Epidermal melanocyte (primary cell): ENCODE results near the gene CASP1.
"Not testable (repeated sequence)": the region's sequence is repeated elsewhere in the genome, so short reads cannot be mapped to it uniquely, and the experiment has no call there.

ENCODE experiments used
- DNase-seq: peaks from one replicate; pipeline ENCODE4 v3.0.0; 2011; ENCODE audit warnings: low spot score; ENCODE audit not compliant: insufficient read length

CASP1 gene

DNA sequence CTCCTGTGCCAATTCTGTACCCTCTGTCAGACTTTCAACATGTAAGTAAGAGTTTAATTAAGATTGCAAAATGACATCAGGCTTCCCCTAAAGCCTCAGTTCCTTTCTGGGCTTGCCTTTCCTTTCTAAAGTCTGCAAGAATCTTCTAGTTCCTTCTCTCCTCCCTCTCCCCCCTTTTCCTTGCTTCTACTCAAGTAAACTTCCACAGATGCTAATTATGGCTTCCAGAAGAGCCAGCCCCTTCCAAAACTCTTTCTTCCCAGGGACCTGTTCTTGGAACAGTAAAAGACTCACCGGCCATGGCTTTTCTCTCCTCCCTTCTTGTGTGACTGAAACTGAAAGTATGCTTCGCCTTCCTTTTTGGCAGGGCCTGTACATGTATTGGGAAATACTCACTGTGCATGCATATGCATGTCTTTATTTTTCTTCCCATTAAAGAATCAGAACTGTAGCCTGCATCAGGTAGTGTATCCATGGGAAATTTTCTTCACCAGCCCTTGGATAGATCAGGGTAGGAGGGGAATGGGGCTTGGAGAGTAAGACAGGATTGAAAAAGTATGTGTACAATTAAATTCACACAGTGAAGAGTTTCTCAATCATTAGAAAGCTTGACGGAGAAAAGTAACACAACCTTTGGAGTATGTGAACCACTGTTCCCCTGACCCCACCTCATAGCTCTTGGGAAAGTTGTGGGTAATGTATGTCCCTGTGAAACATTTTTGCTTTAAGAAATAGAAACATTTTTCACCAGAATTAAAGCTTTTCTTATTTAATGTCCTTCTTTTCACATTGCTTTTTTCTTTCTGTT is at the start of gene CASP1:
Gene CASP1 (minus strand): TSS at position 332 of the 808 bp plus-strand sequence. CDS start 31 bp downstream, at position 301.
- DNase-seq = peak; percentile 21

DNA sequence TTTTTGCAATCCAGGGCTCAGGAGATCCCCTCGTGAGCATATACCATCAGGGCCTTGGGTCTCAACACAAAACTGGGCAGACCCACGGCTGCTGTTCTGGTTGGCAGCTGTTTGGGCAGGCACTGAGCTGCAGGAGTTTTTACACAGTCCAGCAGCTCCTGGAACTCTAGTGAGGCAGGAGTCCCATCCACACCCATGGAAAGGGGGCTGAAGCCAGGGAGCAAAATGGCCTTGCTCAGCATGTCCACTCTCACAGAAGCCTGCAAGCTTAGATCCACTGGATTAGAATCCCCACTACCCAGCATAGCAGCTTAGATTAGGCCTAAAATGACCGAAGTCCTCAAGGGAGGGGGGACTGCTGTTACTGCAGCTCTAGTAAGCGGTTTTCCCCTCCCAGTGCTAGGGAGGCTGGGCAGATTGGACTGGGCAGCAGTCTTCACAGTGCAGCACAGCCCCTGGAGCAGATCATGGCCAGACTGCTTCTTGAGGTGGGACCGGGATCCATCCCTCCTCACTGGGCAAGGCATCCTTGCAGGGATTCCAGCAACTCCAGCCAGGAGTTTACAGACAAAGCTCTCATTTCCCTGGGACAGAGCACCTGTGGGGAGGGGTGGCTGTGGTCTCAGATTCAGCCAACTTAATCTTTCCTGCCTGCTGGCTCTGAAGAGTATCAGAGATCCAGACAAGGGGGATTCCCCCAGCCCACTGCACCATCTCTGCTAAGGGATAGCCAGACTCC is 46.6 kb upstream of the CASP1 start:
- DNase-seq = no peak

DNA sequence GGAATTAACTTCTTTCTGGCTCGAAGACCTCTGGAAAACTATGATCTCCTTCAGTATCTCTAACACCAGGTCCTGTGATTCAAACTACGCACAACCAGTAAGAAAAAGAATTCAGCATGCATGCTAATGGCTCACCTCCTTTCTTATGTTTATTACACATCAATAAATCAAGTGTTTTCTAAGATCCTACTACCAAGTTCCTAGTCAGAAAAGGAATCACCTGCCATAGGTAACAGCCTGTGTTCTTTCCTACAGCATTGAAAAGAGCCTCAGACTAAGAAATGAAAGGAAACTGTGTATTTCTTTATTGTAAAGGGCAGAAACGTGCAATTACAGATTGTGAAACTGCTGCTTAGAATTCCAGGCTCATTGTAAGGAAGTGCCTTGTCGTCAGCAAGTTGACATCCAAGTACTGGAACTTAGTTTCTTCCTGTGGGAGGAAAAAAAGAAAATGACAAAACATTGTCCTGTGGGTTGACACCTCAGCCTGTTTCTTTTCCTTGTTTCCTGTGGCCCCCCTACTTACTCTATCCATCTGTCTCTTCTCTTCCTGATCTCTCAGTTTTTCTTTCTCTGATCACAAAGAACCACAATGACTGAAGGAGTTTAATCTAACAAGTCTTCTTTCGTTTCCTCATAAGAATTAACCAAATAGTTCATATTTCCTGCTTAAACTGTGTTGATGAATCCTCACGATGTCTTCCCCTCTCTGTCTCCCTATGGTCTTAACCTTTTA is 45.4 kb upstream of the CASP1 start:
- DNase-seq = not testable (repeated sequence)

DNA sequence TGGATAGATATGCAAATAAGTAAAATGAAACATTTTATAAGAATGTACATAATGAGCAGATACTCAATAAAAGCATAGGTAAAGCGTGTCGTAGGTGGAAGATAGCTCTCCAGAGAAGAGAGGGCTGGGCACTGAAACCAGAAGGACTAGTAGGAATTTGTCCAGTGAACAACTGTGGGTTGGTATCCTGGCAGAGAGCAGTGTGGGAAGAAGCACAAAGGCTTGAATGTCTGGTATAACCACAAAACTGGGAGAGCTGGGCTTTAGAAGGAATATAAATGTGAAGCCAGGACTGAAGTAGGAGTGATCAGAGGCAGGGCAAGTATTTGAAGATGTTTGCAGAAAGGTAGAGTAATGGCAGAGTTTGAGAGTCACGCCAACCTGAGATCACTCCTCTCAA is 43.3 kb upstream of the CASP1 start:
- no peak for DNase-seq

DNA sequence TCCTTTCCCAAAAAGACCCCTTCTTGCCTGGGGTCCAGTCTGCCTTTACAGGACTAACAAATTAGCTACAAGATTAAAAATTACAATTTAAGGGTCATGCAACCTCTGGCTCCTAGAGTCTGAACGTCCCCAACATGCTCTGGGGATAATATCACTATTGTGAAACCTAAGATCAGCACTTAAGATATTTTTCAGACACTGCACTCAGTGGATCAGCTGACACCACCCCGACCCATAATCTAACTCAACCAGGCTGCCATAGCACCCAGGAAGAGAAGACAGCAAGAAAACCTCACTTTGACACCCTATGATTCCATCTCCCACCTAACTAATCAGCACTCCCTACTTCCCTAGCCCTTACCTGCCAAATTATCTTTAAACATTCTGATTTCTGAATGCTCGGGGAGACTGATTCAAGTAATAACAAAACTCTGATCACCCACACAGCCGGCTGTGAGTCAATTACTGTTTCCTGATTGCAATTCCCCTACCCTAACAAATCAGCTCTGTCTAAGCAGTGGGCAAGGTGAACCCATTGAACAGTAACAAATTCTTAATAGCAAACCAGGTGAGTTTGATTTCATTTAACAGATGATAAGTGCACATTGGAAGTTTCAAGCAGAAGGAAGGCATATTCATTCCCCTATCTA is 42.3 kb upstream of the CASP1 start:
- DNase-seq = not testable (repeated sequence)

DNA sequence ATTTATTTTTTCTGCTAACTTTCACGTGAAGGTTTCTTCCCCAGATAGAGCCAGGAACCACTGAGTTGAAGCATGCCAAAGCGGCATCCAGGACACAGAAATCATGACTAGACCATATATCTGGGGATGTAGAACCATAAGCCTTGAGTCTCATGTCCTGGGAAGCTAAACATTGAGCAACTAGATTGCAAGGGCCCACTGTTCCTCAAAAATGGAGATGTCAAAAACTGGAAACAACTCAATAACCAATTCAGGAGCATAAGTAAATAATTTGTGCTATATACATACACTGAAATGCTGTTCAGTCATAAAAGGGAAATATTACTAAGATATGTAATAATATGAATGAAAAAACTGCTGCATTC is 39.2 kb upstream of the CASP1 start:
- no peak for DNase-seq

DNA sequence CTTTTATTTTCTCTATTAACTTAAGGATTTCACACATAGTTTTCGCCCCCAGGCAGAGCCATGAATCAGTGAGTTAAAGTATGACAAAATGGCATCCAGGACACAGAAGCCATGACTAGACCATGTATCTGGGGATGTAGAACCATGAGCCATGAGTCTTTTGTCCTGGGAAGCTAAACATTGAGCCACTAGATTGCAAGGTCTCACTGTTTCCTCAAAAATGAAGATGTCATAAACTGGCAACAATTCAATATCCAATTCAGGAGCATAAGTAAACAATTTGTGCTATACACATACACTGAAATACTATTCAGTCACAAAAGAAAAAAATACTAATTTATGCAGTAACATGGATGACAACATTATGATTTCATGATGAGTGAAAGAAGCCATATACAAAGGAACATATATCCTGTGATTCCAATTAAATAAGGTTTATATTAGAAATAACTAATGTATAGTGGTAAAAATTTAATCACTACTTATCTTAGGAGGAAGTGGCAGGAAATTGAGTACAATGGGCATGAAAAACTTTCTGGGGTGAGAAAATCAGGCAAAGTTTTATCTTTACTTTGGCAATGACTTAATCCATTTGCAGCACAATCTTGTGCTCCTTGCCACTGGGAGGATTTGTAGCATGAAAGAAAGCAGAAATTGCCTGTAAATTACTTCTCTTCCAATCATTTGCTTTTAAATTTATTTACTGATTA is 38.7 kb upstream of the CASP1 start:
- no peak for DNase-seq

DNA sequence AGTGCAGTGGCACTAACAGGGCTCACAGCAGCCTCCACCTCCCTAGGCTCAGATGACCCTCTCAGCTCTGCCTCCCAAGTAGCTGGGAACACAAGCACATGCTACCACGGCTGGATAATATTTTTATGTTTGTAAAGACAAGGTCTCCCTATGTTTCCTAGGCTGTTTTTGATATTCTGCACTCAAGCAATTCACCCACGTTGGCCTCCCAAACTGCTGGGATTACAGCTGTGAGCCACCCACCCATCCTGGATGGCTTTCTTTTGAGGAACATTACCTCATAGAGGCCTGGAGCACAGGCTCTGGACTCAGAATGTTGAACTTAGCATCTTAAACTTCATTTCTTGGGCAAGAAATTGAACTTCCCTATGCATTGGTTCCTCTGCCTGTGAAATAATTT is 37.1 kb upstream of the CASP1 start:
- DNase-seq = not testable (repeated sequence)

DNA sequence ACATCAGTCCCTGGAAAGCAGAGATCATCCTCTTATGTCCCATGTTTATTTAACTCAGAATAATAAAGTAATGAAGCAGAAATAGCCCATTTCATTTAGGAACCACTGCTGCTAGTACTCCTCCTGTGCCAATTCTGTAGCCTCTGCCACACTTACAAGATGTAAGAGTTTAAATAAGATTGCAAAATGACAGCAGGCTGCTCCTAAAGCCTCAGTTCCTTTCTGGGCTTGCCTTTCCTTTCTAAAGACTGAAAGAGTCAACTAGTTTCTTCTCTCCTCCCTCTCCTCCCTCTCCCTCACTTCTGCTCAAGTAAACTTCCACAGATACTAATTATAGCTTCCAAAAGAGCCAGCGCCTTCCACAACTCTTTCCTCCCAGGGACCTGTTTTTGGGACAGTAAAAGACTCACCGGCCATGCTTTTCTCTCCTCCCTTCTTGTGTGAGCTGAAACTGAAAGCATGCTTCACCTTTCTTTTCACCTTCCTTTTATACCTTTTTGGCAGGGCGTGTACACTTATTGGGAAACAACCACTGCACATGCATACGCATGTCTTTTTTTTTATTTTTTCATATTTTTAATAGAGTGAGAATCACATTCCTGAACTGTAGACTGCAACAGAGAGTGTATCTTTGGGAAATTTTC is 36.3 kb upstream of the CASP1 start:
- DNase-seq = no peak

DNA sequence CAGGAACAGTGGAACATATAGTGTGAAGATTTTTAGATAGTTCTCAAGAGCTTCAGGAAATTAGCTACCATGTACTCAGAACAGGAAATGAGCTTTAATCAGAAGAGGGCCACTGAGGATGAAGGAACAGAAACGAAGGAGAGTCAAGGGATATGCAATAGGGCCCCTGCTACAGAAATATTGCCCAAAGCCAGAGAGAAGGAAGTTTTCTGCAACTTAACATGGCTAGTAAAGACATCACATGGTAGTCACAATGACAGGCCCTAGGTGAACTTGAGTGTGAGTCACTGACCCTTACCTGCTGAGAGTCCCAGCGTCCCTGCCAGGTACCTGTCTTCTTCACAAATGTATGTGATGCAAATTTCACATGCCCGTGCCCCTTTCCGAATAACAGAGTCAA is 35.4 kb upstream of the CASP1 start:
- no peak for DNase-seq

DNA sequence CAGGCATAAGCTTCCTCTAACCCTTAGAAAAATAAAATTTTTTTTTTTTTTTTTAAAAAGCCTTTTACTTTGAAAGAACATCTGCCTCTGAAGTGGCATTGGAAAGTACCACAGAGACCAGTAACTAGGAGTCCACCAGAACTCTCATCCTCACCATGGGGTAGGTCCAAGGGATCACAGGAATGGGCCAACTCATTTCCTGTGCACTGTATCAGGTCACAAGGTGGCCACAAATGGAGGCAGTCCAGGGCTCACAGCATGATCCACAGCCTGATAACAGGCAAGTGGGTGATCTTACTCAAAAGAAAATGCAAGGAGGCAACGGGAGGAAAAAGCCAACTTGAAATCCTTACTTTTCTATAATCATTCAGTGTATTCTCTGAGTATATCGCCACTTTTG is 34.8 kb upstream of the CASP1 start:
- not testable (repeated sequence) for DNase-seq

DNA sequence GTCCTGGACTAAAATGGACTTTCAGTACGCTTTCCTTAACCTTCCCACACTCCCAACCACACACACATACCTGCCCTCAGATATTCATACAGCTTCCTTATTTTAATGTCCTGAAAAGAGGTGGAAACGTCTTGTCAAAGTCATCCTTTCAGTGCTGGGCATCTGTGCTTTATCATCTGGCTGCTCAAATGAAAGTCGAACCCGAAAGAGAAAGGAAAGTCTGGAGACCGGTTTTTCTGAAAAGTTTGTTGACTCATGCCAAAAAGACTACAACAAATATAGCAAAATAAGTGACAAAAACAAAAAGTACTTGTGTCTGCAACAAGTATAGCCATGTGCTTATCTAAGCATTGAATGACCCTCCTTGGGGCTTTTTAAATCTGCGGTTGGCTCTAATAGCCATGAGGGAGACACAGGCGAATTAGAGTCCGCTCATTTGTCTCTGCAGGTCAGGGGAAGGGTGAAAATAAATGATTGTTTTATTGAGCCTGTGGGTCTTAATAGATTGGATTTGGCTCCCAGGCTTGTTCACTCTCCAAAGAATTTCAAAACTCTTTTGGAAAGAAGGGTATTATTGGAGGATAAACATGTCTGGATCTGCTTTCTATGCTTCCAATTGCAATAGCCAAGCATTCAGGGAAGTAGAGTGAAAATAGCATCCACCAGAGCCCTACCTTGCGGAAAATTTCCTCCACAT is 28.4 kb upstream of the CASP1 start:
- not testable (repeated sequence) for DNase-seq

DNA sequence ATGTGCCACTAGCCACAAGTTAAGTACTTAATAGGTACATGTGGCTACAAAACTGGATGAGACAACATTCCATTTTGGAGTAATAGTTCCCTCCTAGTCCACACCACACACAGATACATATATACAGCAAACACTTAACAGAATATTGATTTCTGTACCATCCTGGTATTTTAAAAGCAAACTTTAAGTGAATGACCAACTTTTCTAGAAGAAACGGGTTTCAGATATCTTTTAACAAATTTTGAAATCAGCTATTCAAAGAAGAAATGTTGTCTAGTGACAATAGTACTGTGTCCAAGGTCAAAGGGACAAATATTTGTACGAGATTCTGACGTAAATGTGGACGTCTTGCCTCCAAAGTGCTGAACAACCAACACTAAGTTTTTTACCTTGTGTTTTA is 22.5 kb upstream of the CASP1 start:
- no peak for DNase-seq

DNA sequence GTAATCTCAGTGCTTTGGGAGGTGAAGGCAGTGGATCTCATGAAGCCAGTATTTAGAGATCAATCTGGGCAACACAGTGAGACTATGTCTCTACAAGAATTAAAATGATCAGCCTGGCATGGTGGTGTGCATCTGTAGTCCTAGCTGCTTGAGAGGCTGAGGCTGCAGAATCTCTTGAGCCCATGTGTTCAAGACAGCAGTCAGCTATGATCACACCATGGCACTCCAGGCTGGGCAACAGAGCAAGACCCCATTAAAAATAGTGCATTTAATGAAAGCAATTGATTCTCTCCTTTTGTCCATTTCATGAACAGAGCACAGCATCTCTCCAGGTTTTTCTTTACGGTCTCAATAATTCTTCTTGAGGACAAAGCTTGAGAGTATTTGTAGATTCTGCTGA is 21.5 kb upstream of the CASP1 start:
- DNase-seq = no peak

DNA sequence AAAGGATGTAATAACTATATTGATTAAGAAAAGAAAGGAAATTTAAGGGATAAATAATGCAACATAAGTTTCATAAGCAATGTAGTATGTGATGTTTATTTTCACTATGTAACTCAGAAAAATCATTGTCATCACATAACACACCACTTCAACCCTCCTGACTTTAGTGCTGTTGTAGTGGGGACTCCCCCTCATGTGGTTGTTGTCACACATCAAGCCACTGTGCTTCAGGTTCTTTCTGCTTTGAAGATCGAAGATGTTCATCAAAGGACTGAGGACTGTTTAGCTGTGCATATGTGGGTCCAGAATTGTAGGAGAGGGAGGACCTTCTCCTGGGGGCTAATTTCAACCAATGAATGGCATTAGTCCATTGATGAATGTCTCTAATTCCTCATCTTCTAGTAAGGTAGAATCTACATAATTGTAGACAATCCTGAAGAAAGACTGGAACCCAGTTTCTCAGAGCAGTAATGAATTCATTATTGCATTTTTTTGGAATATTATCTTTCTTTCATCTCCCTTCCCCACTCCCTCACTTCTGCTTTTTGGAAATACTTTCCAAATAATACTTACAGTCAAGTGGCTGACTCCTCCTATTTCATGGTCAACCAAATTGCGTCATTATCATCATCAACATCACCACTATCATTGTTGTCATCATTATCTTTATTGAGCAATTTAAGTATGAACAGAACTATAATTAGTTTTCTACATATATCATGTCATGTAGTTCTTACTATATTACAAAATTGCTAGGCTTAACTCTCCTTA is 20.0 kb upstream of the CASP1 start:
- DNase-seq = no peak

DNA sequence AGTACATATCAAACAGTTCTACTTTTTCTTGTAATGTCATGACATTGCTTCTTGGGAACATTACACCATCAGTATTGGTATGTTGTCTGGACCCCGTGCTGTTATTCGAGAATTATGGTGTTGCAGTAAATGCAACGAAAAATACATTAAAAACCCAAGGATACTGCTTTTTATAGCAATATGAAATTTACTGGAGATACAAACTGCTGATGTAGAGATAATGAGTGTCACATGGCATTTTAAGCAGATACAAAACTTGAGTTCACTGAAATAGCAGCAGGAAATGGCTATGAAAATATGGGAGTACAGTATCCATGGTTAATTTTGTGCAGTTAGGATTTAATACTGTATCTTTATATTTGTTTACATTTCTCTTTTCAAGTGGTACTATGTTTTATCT is 17.5 kb upstream of the CASP1 start:
- no peak for DNase-seq

DNA sequence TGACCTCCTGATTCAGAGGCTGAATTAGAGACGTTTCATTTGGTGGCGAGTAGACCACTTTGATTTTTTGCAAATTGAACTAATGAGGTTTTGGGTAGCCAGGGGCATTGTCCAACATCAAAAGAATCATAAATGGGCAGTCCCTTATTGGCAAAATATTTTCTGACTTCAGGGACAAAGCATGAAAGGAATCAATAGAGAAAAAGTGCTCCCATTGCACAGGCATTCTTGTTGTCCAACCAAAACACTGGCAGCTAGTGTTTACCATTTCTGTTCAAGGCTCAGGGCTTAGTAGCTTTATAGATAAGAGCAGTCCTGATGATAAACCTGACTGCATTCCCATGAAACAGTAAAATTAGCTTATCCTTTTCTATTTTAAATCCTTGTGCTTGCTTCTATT is 16.6 kb upstream of the CASP1 start:
- no peak for DNase-seq

DNA sequence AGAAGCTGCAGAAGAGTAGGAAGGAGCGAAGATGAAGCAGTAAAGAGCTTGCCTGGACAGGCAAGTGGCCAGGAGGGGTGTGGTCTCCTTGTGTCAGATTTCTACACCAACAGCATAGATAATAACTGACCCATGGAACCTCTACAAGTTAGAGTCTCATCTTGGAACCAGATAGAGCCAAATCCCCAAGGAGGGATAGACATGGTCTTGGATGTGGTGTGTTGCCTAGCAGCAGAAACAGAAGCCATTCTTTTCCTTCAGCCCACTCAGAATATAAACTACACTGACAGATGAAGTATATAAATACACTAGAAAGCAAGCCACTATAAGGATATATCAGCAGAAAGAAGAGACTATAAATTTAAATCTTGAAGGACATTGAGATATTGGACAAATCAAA is 14.5 kb upstream of the CASP1 start:
- no peak for DNase-seq

DNA sequence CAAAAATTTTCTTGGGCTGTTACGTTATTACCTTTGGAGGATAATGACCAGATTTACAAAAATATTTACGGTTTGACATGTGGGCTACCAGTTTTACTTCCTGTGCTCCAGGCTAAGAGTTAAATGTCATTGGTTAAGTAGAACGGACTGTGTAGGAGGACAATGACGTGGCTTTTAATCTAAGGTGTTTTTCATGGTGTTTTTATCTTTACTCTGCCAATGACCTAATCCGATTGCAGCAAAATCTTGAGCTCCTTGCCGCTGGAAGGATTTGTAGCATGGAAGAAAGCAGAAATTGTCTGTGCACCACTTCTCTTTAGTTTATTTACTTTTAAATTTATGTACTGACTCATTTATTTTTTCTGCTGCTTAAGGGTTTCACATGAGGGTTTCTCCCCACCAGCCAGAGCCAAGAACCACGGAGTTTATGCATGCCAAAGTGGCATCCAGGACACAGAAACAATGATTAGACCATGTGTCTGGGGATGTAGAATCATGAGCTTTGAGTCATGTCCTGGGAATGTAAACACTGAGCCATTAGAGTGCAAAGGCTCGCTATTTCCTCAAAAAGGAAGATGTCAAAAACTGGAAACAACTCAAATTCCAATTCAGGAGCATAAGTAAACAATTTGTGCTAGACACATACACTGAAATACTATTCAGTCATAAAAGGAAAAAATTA is 12.1 kb upstream of the CASP1 start:
- peak; percentile 69 for DNase-seq
